Activated CD8-positive, alpha-beta T cell treated with anti-CD3 and anti-CD28 coated beads, Interleukin-2, amount 10 ng/mL, durations not matched to agents 7 days and 5 days (primary cell): ENCODE data around the gene MYRIP. TPM values are rescaled to one million over a fixed set of nuclear protein-coding genes. Genes with fewer than 3 reads are reported as not detected.

Experiments used
- ATAC-seq: fragments of 150-1000 bp; cut with Tn5 transposase; one replicate; pipeline ENCODE4 v1.10.0; 2021; ENCODE audit warnings: moderate library complexity
- CTCF ChIA-PET: fragments of 350-600 bp; sonication (Branson Sonifier 250); formaldehyde crosslinking; loops from one replicate; lab custom pipeline; 2021; ENCODE audit warnings: antibody characterized with exemption; lab: Charles Lee
- POLR2A ChIA-PET: fragments of 350-600 bp; sonication (Branson Sonifier 250); formaldehyde crosslinking; loops from one replicate; lab custom pipeline; 2021; ENCODE audit warnings: antibody characterized with exemption; lab: Charles Lee
- DNase-seq: peaks from one replicate; pipeline ENCODE4 v3.0.0-alpha.2; 2020
- H3K27ac Mint-ChIP-seq: one replicate; pipeline ENCODE4 v1.8.0; 2021; ENCODE audit warnings: mild to moderate bottlenecking, mixed read lengths
- H3K27me3 Mint-ChIP-seq: one replicate; pipeline ENCODE4 v1.8.0; 2021; ENCODE audit warnings: low read depth, mixed read lengths
- H3K36me3 Mint-ChIP-seq: one replicate; pipeline ENCODE4 v1.8.0; 2021; ENCODE audit warnings: low read depth, mixed read lengths
- H3K4me1 Mint-ChIP-seq: one replicate; pipeline ENCODE4 v1.8.0; 2021; ENCODE audit warnings: low read depth, mixed read lengths
- H3K4me3 Mint-ChIP-seq: one replicate; pipeline ENCODE4 v1.8.0; 2021; ENCODE audit warnings: mild to moderate bottlenecking, mixed read lengths
- H3K9me3 Mint-ChIP-seq: one replicate; pipeline ENCODE4 v1.8.0; 2022; ENCODE audit warnings: mixed read lengths; ENCODE audit not compliant: insufficient read depth
- total RNA-seq, 2 experiments: library from RNA; stranded (reverse); gene quantifications; one replicate each; pipeline ENCODE4 v1.2.3, GENCODE V29; 2021

The MYRIP gene
- total RNA-seq, 2 experiments from 2014 or later, result not detected

DNA sequence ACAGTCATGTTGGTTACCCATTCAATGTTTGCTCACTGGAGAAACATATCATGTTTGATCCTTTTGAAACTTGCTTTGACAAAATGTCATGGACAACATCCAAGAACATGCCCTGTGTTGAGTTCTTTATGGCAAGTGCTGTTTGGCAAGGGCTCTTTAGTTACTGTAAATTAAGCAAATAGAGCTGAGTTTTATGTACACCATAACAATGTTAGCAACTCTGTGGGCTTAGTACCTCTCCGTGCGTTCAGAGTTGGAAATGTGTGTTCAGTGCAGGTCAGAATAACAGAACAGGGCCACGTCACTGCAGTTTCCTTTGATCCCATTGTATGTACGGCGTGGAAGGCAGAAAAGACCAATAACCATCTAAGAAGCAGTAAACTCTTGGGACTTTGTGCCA, 132.5 kb downstream of the MYRIP start:
- ATAC-seq (no peak), DNase-seq (no peak)
- ChIA-PET POLR2A (no interaction called here), CTCF (no interaction called here)
- no peaks in the 10 kb centered on the region for H3K4me1 Mint-ChIP-seq
- H3K36me3 Mint-ChIP-seq, result no peaks in the 10 kb centered on the region
- H3K27ac Mint-ChIP-seq, result no peak overlapping the region
- H3K9me3 Mint-ChIP-seq, result no peaks in the 10 kb centered on the region
- no peak overlapping the region for H3K4me3 Mint-ChIP-seq
- peaks cover 2% of the 10 kb centered on the region for H3K27me3 Mint-ChIP-seq

DNA sequence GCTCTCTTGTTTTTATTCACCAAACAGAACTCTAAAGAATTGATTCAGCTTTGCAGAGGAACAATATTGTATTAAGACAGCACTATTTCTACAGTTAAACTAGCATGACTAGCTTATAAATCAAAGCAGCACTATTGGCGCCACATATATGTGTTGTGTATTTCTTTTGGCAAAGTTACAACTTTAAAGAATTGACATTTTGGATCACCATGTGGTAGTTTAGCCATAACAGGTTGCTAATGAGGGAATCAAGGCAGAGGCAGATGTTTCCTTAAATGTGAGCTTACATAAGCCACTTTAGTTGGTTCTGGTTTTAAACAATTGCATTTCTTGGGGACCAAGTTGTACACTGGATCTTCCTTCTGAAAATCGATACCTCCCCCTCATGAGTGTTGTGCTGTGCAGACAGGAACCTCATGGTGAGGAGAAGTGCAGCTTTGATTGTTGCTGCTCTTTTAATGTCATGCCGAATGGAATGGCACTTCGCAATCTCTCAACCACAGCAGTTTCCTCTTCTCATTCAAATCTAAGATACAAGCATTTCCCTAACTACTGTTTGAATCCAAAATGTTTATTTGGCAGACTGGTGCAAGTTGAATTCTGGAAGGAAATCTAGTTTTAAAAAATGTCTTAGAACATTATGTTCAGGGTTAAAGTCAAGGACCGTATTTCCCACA, 151.2 kb downstream of the MYRIP start:
- DNase-seq, result no peak
- Mint-ChIP-seq H3K36me3 (no peaks in the 10 kb centered on the region), H3K27me3 (peaks cover 6% of the 10 kb centered on the region), H3K4me1 (no peaks in the 10 kb centered on the region), H3K4me3 (no peak overlapping the region), H3K9me3 (no peaks in the 10 kb centered on the region), H3K27ac (no peak overlapping the region)
- CTCF ChIA-PET, result interaction anchor here (0.7 kb wide), 1 partner anchor 12 kb away, joined by 3 read pairs; no protein-coding TSS in a partner anchor
- POLR2A ChIA-PET, result no interaction called here
- ATAC-seq, result no peak

DNA sequence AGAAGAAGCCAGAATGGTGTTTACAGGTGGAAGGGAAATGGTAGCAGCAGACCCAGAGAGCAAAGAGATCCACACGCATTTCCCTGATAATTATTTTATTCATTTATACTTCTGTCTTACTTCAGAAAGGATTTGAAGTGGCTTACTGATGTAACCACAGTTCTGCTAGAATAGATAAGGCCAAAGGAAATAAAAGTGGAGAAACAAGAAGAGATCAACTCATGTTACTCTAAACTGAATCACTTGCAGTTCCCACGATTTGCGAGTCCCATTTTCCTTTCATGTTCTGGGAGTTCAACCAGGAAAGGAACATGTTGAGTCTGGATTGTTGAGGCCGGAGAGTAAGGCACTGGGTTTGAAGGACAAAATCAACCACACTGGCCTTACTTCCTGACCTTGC, 151.8 kb downstream of the MYRIP start:
- no peaks in the 10 kb centered on the region for H3K36me3 Mint-ChIP-seq
- H3K4me1 Mint-ChIP-seq, result no peaks in the 10 kb centered on the region
- POLR2A ChIA-PET, result no interaction called here
- DNase-seq, result no peak
- H3K27ac Mint-ChIP-seq, result no peak overlapping the region
- H3K27me3 Mint-ChIP-seq, result peaks cover 6% of the 10 kb centered on the region
- CTCF ChIA-PET, result interaction anchor here (0.7 kb wide), 1 partner anchor 13 kb away, joined by 3 read pairs; no protein-coding TSS in a partner anchor
- ATAC-seq, result no peak
- H3K4me3 Mint-ChIP-seq, result no peak overlapping the region
- H3K9me3 Mint-ChIP-seq, result no peaks in the 10 kb centered on the region

DNA sequence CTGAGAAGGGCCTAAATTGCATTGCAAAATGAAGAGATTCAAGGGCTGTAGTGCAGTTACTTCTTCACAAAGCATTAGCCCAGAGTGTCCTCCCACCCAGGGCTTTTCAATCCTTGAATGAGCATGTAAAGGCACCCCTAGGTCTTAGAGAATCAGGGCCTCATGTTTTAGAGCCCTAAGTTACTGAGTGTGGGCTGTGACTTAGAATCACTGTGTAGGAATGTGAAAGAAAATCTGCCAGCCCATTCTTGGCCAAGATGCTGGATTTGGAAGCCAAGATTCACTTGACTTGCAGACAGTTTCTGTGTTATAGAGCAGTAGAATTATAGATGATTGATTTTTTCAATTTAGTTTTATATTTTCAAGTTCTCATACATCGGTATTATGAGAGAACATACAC, 153.2 kb downstream of the MYRIP start:
- ChIA-PET POLR2A (no interaction called here), CTCF (no interaction called here)
- no peak for DNase-seq
- no peaks in the 10 kb centered on the region for H3K4me1 Mint-ChIP-seq
- ATAC-seq, result no peak
- H3K4me3 Mint-ChIP-seq, result no peak overlapping the region
- no peaks in the 10 kb centered on the region for H3K9me3 Mint-ChIP-seq
- H3K36me3 Mint-ChIP-seq, result no peaks in the 10 kb centered on the region
- H3K27me3 Mint-ChIP-seq, result peaks cover 6% of the 10 kb centered on the region
- H3K27ac Mint-ChIP-seq, result no peak overlapping the region

DNA sequence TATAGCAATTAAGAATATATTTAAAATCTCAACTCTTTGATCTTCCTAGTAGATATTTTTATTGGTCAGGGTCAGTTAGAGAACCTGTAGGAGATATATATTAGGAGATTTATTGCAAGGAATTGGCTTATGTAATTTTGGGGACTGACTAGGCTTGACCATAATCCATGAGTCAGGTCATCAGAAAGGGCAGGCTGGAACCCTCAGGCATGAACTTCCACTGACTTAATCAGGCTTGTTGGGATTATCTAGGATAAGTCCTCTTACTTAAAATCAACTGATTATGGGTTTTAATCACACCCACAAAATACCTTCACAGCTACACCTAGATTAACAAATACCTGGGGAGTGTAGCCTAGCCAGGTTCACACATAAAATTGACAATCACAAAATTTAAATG, 156.1 kb downstream of the MYRIP start:
- POLR2A ChIA-PET, result no interaction called here
- DNase-seq (no peak), ATAC-seq (no peak)
- Mint-ChIP-seq H3K36me3 (no peaks in the 10 kb centered on the region), H3K27me3 (peaks cover 3% of the 10 kb centered on the region), H3K9me3 (no peaks in the 10 kb centered on the region), H3K4me3 (no peak overlapping the region), H3K4me1 (no peaks in the 10 kb centered on the region), H3K27ac (no peak overlapping the region)
- CTCF ChIA-PET, result no interaction called here

DNA sequence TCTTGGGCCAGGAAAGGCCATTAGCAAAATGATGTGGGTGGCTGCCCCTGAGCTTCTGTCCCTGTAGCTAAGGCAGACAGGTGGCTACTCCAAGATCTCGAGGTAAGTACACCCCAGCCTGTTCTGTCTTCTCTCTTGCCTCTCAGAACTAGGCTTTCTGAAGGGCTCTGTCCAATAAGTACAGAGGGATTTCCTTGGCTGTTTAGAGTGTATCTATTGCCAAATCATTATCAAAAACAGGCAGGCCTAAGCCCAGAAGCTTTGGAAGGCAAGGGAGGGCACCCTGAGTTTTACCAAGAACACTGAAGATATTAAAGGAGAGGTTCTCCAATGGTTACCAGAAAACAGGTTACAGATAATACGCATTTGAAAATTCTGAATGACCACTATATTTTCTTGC, 156.6 kb downstream of the MYRIP start:
- DNase-seq, result no peak
- no peak for ATAC-seq
- Mint-ChIP-seq H3K36me3 (no peaks in the 10 kb centered on the region), H3K4me3 (no peak overlapping the region), H3K27me3 (peaks cover 2% of the 10 kb centered on the region), H3K27ac (no peak overlapping the region), H3K9me3 (no peaks in the 10 kb centered on the region), H3K4me1 (no peaks in the 10 kb centered on the region)
- ChIA-PET POLR2A (no interaction called here), CTCF (no interaction called here)

DNA sequence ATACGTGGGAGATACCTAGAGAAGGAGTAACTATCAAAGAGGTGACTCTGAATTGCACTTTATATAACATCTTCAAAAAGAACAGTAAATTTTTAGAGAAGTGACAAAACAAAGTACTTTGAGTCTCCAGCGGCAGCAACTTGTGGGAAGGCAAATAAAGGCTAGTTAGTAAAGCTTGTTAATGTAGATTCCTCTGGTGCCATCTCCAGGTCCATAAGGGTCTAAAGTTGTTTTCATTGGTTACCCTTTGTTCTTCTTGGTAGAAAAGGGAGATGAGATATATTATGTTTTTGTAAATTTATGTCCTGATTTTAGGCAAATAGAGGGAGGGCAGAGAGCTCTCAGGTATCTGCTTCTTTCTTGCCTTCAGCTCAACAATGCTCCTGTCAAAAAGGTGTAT, 161.6 kb downstream of the MYRIP start:
- H3K9me3 Mint-ChIP-seq, result peaks cover 4% of the 10 kb centered on the region
- no peak overlapping the region for H3K4me3 Mint-ChIP-seq
- no peak for ATAC-seq
- no peaks in the 10 kb centered on the region for H3K36me3 Mint-ChIP-seq
- H3K27me3 Mint-ChIP-seq, result no peaks in the 10 kb centered on the region
- H3K27ac Mint-ChIP-seq, result no peak overlapping the region
- ChIA-PET POLR2A (no interaction called here), CTCF (no interaction called here)
- DNase-seq, result no peak
- no peaks in the 10 kb centered on the region for H3K4me1 Mint-ChIP-seq

DNA sequence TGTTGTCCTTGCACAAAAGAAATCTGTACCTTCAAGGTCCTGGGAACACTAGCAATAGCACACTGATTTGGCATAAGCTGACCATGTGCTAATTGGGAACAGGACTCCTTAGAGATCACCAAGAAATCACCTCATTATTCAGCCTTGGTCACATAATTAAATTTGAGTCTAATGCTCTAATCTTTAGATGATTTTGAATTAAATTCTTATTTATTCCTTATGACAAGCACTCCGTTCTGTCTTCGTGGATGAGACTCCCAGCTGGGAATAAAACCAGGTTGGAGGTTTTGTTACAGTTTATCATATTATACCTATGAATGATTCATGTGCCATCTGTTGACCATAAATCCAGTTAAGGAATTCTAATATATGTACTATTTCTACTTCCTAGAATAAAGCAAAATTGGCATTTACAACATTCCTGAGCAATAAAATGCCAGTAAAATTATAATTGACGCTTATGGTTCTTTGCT, 162.2 kb downstream of the MYRIP start:
- no peak for DNase-seq
- Mint-ChIP-seq H3K36me3 (no peaks in the 10 kb centered on the region), H3K4me1 (no peaks in the 10 kb centered on the region), H3K27ac (no peak overlapping the region), H3K9me3 (peaks cover 4% of the 10 kb centered on the region), H3K4me3 (no peak overlapping the region), H3K27me3 (no peaks in the 10 kb centered on the region)
- ChIA-PET CTCF (no interaction called here), POLR2A (no interaction called here)
- ATAC-seq, result no peak

DNA sequence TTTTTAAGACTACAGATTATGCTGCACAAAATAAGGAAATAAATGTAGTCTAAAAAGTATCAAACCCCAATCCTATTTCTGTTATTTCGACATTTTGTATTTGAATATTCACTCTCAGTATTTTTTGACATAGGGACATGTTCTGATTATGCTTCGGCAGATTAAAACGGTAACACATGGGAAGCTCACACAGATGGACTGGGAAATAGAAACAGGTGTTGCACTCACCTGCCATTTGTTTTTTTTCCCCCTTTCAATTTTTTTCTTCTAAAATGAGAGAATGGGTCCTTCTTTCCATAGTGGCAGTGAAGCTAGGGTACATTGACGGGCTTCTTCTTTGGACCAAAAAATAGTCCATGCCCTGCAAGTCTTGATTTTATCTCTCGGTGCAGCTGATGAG, 163.1 kb downstream of the MYRIP start:
- ATAC-seq (no peak), DNase-seq (no peak)
- H3K27me3 Mint-ChIP-seq, result no peaks in the 10 kb centered on the region
- H3K9me3 Mint-ChIP-seq, result peaks cover 4% of the 10 kb centered on the region
- H3K27ac Mint-ChIP-seq, result no peak overlapping the region
- H3K4me1 Mint-ChIP-seq, result no peaks in the 10 kb centered on the region
- POLR2A ChIA-PET, result no interaction called here
- CTCF ChIA-PET, result no interaction called here
- no peak overlapping the region for H3K4me3 Mint-ChIP-seq
- H3K36me3 Mint-ChIP-seq, result no peaks in the 10 kb centered on the region

DNA sequence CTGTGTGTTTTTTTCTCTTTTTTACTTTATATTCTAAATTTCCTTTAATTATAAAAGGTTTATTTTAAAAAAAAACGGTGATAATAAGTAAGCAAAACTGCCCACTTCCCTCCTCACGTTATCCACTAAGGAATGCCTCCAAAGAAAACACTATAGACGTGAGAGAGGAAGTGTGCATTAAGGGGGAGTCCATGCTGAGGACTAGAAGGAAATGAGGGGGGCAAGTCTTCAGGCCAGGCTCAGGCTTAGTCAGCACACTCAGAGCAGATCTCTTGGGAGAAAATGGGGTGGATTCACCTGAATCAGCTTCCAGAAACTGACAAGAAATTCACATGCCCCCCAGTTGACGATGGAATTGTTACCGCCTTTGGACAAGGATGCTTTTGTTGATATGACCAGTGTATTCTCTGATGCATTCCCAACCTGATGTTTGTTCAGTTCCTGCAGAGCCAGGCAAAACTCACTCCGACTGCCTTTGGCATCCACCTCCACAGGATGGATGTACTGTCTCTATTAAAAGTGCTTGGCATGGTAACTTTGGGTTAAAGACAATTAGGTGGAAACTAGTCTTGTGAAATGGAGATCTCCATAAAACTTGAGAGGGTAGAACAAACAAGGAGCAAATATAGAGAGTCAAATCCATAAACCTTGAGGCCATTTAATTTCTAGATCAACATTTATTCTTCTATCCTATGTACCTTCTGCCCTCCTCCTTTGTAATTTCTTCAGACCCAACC, 167.8 kb downstream of the MYRIP start:
- CTCF ChIA-PET, result no interaction called here
- Mint-ChIP-seq H3K4me3 (no peak overlapping the region), H3K9me3 (peaks cover 4% of the 10 kb centered on the region), H3K27ac (no peak overlapping the region), H3K36me3 (no peaks in the 10 kb centered on the region), H3K27me3 (no peaks in the 10 kb centered on the region), H3K4me1 (no peaks in the 10 kb centered on the region)
- no peak for ATAC-seq
- POLR2A ChIA-PET, result no interaction called here
- DNase-seq, result no peak

DNA sequence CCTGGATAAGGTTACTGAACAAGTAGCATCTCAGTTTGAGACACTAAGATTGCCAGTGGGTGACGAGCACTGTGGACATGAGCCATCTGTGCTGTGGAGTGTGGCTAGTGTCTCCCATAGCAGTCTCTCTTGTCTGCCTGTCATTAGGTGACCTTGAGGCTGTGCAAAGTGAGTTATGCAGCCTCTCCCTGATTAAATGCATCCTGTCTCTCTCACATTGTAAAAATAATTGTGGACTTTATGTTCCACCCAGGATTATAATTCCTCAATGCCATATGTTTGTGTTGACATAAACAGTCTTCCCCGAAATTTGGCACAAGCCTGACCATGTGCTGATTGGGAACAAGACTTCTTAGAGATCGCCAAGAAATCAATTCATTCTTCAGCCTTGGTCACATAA, 168.9 kb downstream of the MYRIP start:
- Mint-ChIP-seq H3K36me3 (no peaks in the 10 kb centered on the region), H3K27me3 (no peaks in the 10 kb centered on the region), H3K9me3 (no peaks in the 10 kb centered on the region), H3K27ac (no peak overlapping the region), H3K4me3 (no peak overlapping the region), H3K4me1 (no peaks in the 10 kb centered on the region)
- ATAC-seq (no peak), DNase-seq (no peak)
- CTCF ChIA-PET, result no interaction called here
- POLR2A ChIA-PET, result no interaction called here

DNA sequence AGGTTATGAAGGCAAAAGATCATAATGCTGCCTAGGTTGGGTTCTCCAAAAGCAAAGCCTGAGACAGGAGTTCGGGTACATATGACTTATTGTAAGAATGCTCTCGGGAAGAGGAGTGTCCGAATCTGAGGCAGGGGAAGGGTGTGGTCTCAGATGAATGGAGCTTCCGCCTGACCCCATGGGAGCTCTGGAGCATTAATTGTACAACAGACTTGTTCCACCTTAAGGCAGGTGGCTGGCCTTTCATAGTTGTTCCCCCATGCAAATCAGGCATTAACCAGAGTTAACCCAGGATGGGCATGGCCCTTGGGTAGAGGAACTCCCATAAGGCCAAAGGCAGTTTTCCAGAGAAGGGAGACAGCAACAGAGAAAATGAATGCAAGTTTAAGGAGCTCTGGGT, 170.6 kb downstream of the MYRIP start:
- Mint-ChIP-seq H3K9me3 (no peaks in the 10 kb centered on the region), H3K27me3 (no peaks in the 10 kb centered on the region), H3K27ac (no peak overlapping the region), H3K4me1 (no peaks in the 10 kb centered on the region), H3K4me3 (no peak overlapping the region), H3K36me3 (no peaks in the 10 kb centered on the region)
- ATAC-seq (no peak), DNase-seq (no peak)
- ChIA-PET POLR2A (no interaction called here), CTCF (no interaction called here)
